Placental pericyte (primary cell): ENCODE results near the gene JPT1. TPM values are rescaled to one million over a fixed set of nuclear protein-coding genes. Genes with fewer than 3 reads are reported as not detected.

ENCODE experiments used
- small RNA-seq: library from RNA; depleted of rRNA; stranded (forward); fragments of <200 nt; gene quantifications from one replicate; pipeline ENCODE3, GENCODE V24; 2012; ENCODE audit warnings: low replicate concordance
- total RNA-seq: library from RNA; depleted of rRNA; stranded (reverse); fragments of >200 nt; gene quantifications from 2 replicates; pipeline ENCODE4 v1.2.3, GENCODE V29; 2012

Gene JPT1, protein sequence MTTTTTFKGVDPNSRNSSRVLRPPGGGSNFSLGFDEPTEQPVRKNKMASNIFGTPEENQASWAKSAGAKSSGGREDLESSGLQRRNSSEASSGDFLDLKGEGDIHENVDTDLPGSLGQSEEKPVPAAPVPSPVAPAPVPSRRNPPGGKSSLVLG
- 48.4 and 187 TPM in 2 replicates for total RNA-seq

DNA sequence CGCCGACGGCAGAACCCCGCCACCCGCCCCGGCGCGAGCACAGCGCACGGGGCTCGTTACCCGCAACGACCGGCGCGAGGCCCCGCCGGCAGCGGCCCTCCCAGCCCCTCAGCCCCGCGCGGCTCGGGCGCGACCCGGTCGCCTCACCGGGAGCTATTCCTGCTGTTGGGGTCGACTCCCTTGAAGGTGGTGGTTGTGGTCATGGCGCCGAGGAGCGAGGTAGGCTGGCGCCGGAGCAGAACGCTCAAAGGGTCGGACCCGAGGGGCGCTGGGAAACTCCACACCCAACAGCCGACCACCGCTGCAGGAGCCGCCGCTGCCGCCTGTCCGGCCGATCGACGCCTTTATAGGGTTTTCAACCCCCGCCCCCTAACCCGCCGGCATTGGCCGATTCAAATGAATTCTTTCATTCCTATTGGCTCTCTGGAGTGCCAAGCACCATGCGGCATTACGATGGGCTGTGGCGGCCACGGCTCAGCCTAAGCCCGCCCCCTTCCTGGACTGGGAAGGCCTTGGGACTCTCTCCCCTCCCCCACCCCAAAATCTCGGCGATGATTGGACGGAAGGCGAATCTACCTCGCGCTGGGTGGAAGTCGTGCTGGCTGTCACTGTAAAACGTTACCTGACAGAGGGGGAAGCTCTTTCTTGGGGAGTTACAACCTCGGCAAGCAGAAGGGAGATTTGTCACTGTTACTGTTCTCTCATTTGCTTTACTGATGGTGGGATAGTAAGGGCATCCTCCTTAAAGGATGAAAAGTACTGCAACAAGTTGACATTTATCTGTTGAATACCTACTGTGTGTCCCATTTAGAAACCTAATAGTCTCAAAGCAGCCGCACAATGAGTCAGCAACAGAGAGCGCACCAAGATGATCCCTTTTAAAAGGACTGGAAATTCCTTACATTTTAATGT lies at the start of gene JPT1:
Gene JPT1 (minus strand): TSS at position 318 of the 912 bp plus-strand sequence. CDS start 115 bp downstream, at position 203.

DNA sequence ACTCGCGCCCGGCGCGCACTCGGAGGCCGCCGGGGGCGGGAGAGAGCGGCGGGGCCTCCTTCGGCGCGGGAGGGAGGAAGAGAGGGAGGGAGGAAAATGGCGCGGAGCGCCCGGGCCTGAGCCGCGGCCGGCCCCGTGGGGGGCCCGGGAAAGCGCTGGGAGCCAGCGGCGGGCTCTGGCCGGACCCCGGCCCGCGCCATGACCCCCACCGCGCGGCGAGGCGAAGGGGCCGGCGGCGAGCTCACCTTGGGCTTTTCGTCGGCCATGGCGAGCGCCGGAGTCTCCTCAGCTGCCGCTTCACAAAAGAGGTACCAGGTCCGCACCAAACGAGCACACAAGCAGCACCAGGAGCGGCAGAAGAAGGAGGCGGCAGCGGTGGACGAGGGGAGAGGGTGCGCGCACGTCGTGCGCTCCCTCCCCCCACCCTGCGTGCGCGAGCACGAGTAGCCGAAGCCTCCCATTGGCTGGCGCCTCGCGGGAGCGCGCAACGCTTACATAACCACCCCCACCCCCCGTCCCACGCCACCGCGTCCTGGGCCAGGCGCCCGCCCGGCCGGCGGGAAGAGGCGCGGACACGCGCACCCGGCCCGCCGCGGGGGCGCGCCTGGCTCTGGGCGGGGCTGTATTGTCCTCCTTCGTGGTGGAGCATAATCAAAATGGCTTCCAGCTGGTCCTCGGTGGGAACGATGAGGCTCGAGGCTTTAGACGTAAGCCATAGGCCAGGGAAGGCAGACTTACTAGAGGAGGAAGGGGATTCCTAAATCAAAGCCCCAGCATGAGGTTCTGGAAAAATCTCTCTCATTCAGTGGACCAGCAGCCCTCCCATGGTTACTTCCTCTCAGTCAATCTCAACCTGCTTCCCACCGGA lies 28.5 kb upstream of the JPT1 start, which contains the start of gene SUMO2:
Gene SUMO2 (minus strand): TSS at position 391 of the 868 bp plus-strand sequence. CDS start 125 bp downstream, at position 266.

DNA sequence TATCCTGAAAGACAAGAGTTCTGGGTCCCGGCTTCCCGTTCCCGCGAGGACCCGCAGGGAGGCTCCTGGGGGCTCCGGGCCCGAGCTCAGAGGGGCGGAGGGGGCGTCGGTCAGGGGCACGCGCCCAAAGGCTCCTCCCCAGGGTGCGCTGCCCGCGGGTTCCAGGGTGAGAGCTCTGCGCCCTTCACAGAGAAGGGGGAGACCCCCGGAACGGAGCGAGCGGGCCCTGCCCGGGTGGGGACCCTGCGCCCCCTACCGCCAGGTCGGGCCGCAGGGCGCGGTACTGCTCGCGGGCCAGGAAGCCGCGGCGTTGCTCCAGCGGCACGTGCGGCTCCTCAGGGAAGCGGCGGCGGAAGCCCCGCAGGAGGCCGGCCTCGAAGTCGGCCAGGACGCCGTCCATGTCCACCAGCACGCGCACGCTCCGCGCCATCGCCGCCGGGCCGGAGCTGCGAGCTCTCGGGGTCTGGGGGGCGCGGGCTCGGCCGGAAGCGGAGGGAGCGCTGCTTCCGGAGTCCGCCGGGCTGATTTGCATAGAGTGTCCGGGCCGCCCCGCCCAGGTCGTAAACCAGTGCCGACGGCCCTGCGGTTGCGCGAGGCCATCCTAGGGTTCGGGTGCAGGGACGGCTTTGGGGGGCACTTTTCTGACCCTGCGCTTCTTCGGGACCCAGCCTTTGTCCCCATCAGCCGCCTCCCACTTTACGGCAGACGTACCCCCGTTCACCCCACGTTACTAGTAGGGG lies 22.9 kb downstream of the JPT1 start, which contains the start of gene NT5C:
Gene NT5C (minus strand): TSS at position 465 of the 740 bp plus-strand sequence. CDS start 35 bp downstream, at position 430.

DNA sequence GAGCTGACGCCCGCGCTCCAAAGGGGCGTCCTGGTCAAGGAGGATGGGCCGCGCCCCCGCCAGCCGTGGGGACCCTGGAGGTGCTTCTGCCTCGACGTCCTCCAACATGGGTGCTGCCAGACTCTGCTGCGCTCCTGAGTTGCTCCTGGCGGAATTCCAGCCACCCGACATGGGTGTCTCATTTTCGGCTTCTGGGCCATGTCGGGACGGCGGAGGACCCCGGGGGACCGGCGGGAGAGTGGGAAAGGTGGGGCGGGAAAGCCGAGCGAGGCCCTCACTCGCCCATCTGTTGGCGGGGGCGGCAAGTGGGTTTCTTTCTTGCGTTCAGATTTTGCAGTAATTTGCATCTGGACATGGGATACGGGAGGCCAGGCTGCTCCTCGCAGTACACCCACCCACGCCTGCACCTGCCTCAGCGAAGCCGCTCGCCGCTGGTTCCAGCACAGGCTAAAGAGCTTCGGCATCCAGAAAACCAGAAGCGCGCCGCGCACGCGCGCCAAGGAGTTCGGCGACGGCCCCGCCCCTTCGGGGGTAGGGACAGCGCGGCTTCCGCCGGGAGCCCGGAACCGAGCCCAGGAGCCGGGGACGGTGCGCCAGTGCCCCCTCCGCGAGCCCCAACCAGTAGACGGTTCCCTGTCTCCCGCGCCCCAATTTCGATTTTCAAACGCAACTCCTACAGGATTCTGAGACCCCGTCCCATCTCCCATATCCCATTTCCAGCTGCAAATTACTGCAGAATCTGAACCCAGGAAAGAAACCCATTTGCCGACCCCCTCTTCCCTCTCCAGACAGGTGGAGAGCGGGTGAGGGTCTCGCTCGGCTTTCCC lies 44.7 kb downstream of the JPT1 start, which contains the start of gene ARMC7:
Gene ARMC7 (plus strand): TSS at position 563 of the 827 bp plus-strand sequence. CDS start 320 bp downstream, outside the sequence.

DNA sequence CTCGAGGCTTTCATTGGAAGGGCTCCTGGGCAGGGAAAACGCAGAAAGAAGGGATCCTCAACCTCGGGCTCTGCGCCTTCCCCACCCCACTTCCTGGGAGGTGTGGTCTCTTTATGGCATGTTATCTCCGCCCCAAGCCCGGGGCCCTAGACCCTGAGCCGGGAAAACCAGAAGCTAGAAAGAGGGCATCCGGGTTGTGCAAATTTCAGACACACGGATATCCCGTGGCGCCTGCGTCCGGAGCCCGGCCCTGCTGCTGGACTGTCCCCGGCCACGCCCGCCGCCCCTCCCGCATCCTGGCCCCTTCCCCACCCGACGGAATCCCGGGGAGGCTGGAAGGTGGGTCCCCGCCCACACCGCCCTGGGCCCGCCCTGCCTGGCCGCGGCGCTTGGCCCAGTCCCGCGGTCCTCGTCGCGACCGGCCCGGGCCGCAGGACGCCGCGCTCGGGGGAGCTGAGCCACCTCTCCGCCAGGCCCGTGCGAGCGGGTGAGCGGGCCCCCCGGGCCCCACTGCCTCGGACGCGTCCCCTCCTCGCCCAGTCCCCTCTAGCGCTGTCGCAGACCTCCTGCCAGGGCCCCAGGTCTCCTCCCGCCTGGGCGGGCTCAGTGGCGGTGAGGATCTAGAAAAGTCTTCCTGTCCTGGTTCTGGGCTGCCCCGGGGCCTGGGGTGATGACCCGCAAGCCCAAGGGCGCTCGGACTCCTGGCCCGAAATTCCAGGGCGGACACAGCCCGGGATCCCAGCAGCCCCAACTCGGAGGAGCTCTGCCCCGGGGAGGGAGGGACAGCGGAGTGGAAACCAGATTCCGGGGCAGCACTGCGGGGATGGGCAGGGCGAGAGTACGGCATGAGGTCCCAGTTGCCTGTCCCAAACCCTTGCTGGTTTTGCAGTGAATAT lies 66.5 kb downstream of the JPT1 start, which contains the start of gene SLC16A5:
Gene SLC16A5 (plus strand): TSS at position 397 of the 896 bp plus-strand sequence. CDS start 5,683 bp downstream, outside the sequence.

Small RNA genes lying within 50 kb of the gene (small RNA-seq; reads per million reads assigned to genes)
- not detected for gene RF00019

Other genes with a start within 250 kb of the JPT1 start
- gene USH1G, start 231.3 kb downstream of the JPT1 start, total RNA-seq: not detected in 2 replicates
- not detected in 2 replicates for gene OTOP2, start 230.2 kb downstream of the JPT1 start, total RNA-seq
- not detected in 2 replicates for gene OTOP3, start 218.6 kb downstream of the JPT1 start, total RNA-seq
- gene HID1, start 181.8 kb downstream of the JPT1 start, total RNA-seq: 4.7 and 4.8 TPM in 2 replicates
- gene CDR2L, start 166.9 kb downstream of the JPT1 start, total RNA-seq: 13.3 and 44.7 TPM in 2 replicates
- 31.5 and 40.9 TPM in 2 replicates for gene MRPL58, start 141.8 kb downstream of the JPT1 start, total RNA-seq
- 163 and 256 TPM in 2 replicates for gene ATP5PD, start 107.5 kb downstream of the JPT1 start, total RNA-seq
- 17.9 and 18.2 TPM in 2 replicates for gene KCTD2, start 107.3 kb downstream of the JPT1 start, total RNA-seq
- gene SLC16A5, start 66.6 kb downstream of the JPT1 start, total RNA-seq: 8.2 and 19.3 TPM in 2 replicates
- gene ARMC7, start 44.5 kb downstream of the JPT1 start, total RNA-seq: 3.0 and 3.7 TPM in 2 replicates
- gene NT5C, start 22.8 kb downstream of the JPT1 start, total RNA-seq: 67.0 and 87.0 TPM in 2 replicates
- 66.3 and 95.6 TPM in 2 replicates for gene SUMO2, start 28.4 kb upstream of the JPT1 start, total RNA-seq
- gene NUP85, start 51.2 kb upstream of the JPT1 start, total RNA-seq: 16.6 and 55.3 TPM in 2 replicates
- 19.7 and 23.0 TPM in 2 replicates for gene GGA3, start 107.1 kb upstream of the JPT1 start, total RNA-seq
- 61.8 and 70.5 TPM in 2 replicates for gene MRPS7, start 107.4 kb upstream of the JPT1 start, total RNA-seq
- 5.6 and 9.2 TPM in 2 replicates for gene MIF4GD, start 116.7 kb upstream of the JPT1 start, total RNA-seq
- 4.4 and 10.2 TPM in 2 replicates for gene SLC25A19, start 134.9 kb upstream of the JPT1 start, total RNA-seq